ENCODE data around the gene MED15.
A peak's percentile ranks its signal among the peaks of the same experiment; 100 is the strongest.
"Not testable (repeated sequence)": the region's sequence is repeated elsewhere in the genome, so short reads cannot be mapped to it uniquely, and the experiment has no call there.

The MED15 gene

DNA sequence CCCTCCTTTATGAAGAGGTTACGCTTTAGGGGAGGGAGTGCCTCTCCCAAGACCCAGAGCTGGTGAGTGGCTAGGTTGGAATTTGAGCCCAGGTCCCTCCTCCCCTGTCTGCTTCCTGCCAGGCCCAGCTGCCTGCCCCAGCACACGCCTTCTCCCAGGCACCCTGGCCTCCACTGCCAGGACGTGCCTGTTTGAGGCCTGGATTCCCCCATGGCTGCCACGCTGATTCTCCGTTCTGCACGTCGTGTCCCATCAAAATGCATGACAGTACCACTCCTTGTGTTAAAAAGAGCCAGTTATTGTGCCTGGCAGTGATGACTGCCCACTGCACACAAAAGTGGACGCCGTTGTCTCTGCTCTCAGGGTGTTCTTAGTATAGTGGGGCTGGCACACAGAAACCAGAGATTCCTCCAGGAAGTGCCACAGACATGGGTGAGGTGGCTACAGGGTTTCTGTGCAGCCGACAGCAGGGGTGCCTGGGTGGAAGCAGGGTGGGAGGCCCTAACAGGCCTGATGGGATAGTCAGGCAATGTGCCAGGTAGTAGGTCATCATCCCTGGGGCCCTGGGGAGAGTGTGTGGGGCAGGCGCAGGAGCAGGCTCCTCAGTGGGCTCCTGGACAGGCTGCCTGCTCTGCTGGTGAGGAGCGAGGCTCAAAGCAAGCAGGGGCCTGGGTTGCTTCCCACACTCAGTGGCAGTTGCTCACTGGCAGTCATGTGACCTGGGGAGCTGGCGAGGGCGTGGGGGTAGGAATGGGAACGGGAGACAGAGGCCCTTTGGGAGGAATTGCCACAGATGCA, 24.2 kb downstream of the MED15 start:
- DNase-seq (ENCODE audit: low read depth), result peak; percentile 84

DNA sequence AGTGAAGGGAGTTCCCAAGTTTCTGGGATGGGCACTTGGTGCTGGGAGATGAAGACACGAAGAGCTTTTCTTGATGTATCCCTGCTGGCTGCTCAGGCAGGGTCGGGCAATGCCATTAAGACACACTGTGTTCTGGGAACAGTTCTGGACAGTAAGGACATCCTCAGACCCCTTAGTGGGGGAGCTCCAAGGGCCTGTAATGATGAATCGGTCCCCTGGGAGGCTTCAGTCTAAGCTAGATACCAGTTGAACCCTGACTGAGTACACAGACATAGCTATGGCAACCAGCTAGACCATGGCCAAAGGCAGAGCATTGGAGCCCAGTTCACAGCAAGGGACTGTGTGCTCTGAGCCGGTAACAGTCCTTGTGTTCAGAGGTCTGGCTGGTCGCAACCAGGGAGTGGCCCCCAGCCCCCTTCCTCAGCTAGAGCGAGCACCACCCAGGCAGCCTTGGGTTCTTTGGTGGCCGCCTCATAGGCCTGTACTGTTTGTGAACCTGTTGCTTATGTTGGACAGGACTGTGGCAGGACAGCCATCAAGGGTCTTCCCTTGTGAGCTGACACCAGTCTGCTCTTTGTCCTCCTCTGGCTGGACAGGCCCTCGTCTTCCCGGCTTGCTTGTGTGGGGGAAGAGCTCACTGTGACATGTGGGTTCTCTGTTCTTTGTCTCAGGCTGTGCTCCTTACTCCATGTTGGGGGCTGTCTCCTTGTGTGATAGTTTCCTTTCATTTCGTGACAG, 25.0 kb downstream of the MED15 start:
- no peak for DNase-seq (ENCODE audit: low read depth)

DNA sequence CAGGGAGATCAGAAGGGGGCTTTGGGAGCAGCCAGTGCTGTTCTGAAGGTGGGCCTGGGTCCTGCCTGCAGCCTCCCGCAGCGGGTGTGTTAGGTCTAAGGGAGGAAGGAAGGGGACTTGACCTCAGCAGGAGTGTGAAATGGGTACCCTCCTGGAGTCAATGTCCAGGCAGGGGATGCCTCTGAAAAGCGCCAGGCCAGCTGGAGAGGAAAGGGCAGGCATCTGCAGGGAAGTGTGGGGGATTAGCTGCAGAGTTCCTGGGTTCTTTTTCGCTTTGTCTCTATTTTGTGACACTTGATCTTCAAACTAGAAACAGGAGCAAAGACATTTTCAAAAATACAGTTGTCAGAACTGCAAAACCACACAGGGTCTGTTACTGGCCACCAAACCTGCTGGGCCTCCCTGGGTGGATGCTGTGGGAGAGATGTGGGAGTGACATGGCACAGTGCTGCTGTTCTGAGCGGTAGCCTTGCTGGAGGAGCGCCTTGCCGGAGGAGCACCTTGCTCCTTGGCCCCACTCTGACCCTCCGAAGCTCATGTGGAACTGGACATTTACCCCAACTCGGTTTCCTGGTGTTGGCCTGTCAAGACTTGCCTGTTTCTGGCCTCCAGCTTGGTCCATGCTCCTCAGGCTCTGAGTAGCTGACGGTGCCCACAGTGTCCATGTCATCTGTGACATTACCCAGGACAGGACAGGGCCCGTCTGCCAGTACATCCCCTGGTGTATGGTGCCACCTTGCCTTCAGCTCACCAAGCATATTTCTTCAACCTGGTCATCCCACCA, 25.9 kb downstream of the MED15 start:
- DNase-seq (ENCODE audit: low read depth), result no peak

DNA sequence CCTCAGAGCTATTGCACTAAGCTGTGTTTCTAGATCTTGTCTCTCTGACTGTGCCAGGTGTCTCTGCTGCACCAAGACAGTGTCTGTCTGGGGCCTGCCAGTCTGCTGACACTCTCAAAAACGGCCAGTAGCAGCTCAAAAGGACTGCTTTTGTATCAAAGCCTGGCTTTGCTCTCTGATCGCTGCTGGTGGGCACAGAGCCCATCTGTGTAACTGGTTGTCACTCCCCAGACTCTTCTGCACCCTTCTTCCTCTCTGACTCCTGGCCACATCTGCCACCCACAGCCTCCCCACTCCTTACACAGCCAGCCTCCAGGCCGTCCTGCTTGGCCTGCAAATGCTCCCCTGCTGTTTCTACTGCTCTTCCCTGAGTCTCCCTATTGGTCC, 26.5 kb downstream of the MED15 start:
- no peak for DNase-seq (ENCODE audit: low read depth)

DNA sequence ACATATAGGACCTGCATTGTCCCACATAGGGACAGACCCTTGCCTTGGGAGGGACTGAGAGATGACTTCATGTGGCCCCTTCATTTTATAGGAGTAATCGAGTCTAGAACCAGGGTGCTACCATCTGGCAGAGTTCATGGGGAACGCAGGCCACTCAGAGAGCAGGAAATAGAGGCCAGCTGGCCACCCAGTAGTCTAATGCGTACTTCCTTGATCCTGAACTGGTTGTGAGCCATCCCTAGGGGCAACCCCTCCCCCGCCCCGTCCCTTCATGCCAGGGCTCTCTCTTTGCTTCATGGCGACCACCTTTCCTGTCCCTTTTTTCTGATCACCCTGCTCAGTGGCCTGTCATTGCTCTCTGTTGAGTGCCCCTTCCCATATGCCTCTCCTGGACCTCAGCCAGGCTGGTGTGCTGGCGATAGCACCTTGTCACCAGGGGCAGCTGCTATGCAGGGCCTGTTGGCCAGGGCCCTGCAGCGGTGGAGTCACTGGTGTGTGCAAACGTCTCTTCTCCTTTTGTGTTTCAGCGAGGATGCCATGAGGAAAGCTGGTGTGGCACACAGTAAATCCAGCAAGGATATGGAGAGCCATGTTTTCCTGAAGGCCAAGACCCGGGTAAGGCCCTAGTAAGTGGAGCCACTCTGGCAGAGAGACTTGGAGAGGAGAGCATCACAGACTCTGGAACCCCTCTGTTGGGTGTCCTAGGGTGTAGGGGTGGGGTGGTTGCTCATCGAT, 29.3 kb downstream of the MED15 start:
- no peak for DNase-seq (ENCODE audit: low read depth)

DNA sequence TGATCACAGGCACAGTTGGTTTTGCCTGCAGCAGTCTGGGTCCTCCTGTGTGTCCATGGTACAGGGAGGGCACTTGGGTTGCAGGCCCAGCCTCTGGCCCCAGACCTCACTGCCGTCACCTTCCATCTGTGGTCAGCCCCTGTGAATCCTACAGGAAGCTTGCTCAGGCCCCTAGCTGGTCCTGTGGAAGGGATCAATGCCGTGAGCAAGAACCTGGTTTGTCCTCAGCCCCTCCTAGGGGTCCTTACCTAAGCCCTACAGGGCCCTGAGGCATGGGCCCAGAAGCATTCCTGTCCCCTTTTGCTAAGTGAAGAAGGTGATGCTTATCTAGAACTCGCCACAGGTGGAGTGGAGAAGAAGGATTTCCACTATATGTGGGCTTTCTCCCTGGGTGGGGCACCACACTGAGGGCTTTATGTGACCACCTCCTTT, 29.9 kb downstream of the MED15 start:
- DNase-seq (ENCODE audit: low read depth), result no peak

DNA sequence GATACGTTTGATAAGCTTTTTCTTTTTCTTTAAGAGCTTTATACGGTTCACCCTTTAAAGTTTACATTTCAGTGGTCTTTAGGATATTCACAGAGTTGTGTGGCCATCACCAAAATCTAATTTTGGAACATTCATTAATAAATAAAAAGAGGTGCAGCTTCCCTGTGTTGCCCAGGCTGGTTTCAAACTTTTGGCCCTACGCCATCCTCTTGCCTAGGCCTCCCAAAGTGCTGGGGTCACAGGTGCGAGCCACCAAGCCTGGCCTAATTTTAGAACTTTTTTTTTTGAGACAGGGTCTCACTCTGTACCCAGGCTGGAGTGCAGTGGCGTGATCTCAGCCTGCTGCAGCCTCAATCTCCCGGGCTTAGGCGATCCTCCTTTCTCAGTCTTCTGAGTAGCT, 30.6 kb downstream of the MED15 start:
- no peak for DNase-seq (ENCODE audit: low read depth)

DNA sequence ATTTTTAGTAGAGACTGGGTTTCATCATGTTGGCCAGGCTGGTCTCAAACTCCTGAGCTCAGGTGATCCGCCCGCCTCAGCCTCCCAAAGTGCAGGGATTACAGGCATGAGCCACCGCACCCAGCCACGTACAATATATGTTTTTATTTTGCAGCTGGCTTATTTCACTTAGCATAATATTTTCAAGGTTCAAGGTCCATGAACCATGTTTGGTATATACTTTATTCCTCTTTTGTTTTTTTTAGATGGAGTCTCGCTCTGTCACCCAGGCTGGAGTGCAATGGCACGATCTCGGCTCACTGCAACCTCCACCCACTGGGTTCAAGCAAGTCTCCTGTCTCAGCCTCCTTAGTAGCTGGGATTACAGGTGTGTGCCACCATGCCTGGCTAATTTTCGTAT, 31.5 kb downstream of the MED15 start:
- DNase-seq (ENCODE audit: low read depth), result not testable (repeated sequence)

DNA sequence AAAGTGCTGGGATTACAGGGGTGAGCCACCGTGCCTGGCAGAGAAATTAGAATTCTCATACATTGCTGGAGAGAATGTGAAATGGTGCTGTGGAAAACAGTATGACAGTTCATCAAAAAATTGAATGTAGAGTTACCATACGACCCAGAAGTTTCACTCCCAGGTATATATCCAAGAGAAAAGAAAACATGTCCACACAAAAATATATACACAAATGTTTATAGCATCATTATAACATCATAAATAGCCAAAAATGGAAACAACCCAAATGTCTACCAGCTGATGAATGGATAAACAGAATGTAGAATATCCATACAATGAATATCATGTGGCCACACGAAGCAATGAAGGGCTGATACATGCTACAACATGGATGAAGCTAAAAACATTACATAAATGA, 34.6 kb downstream of the MED15 start:
- DNase-seq (ENCODE audit: low read depth), result no peak

DNA sequence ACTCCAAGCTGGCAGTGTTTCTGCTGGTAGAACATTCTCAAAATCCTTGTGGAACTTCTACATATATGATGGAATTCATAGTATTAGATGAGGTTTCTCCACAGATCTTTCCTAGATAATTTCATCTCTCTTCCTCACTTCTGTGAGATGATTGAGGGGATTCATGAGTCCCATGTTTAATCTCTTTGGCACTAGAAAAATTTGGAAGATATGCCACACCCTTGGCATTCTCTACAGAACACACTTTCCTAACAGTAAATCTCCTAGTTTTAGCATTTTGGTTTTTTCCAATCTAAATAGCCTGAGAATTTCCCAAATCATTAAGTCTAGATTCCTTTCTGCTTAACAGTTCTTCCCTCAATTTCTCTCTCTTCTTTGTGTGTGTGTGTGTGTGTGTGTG, 35.3 kb downstream of the MED15 start:
- DNase-seq (ENCODE audit: low read depth), result no peak

DNA sequence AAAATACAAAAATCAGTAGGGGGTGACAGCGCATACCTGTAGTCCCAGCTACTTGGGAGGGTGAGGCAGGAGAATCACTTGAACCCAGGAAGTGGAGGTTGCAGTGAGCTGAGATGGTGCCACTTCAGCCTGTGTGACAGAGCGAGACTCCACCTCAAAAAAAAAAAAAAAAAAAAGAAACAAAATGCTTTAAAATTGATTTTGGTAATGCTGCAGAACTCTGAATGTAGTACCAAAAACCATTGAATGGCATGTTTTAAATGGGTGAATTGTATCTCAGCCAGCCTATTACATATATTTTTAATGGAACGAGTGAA, 37.9 kb downstream of the MED15 start:
- DNase-seq (ENCODE audit: low read depth), result not testable (repeated sequence)

DNA sequence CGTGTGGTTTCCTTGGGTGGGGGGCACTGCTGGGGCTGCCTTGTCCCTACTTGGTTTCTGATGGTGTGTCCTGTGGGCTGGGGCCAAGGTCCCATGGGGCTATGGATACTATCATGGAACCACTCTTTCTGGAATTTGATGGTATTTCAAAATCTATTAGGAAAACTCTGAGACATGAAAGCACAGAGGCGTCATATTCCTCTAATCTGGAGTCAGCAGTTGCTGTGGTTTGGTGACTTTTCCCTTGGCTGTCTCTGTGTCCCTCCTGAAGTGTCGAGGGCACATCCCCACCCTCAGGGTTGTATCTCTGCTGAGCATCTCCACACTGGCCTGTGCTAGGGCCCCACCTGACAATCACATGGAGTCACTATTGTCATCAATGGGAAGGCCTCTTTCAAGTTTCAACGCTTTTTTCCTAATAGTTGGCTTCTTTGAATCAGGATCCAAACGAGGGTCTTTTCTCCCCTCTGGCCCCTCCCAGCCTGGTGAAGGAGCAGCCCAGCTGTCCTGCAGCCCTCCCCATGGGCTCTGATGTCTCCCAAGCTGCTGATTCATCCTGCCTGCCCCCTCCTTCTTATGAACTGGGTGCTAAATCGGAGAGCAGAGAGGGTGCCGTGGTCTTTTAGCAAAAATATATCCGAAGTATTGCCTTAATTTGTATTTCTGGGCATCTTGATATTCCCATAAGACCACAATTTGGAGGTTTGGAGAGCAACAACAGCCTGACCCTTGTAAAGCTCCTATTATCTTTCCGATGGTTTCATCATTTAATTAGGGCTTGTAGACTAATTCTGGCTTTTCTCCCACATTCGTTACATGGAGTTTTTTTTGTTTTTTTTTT, 38.5 kb downstream of the MED15 start:
- DNase-seq (ENCODE audit: low read depth), result no peak

DNA sequence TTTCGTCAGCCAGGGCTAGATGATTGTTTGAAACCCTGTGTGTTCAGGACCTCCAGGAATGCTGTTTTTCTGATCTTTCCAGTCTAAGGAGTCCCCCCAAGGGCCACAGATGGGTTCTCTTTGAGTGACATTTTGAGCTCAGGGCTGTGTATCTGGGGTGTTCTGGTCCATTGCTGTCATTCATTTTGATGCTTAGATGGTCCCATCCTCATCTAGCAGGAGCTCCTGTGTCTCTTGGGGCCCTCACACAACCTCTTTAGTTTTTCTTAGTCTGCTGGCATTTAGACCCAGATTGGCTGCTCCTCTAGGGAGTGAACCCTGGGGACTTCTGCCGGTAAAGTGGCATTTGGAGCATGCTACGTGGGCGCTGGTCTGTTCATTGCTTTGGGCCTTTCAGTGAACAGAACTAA, 39.1 kb downstream of the MED15 start:
- no peak for DNase-seq (ENCODE audit: low read depth)

DNA sequence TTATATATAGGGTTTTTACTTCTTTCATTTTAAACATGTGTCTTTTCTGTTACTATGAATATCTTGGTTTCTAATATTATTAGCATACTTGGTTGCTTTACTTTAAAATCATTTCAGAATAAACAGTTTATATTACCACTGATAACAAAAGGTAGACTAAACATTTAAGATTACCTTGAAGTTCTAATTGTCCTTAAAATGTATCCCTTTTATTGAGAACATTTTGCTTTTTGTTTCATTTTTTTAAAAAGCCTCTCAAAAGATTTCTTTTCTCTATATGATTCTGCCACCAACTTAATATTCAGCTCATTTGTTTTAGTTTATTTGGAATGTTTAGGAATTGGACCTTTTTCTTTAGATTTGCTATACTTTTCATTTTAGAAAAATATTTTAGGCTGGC, 39.6 kb downstream of the MED15 start:
- no peak for DNase-seq (ENCODE audit: low read depth)

DNA sequence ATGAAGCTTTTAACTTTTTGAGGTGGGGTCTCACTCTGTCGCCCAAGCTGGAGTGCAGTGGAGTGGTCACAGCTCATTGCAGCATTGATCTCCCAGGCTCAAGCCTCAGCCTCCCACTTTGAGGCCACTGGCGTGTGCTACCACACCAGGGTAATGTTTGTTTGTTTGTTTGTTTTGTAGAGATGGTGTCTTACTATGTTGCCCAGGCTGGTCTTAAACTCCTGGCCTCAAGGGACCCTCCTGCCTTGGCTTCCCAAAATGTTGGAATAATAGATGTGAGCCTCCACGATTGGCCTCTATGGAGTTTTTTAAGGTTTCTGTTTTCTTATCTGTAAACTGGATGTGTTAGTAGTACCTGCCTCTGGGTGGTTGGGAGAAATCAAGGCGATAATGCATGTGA, 41.4 kb downstream of the MED15 start:
- DNase-seq (ENCODE audit: low read depth), result no peak

DNA sequence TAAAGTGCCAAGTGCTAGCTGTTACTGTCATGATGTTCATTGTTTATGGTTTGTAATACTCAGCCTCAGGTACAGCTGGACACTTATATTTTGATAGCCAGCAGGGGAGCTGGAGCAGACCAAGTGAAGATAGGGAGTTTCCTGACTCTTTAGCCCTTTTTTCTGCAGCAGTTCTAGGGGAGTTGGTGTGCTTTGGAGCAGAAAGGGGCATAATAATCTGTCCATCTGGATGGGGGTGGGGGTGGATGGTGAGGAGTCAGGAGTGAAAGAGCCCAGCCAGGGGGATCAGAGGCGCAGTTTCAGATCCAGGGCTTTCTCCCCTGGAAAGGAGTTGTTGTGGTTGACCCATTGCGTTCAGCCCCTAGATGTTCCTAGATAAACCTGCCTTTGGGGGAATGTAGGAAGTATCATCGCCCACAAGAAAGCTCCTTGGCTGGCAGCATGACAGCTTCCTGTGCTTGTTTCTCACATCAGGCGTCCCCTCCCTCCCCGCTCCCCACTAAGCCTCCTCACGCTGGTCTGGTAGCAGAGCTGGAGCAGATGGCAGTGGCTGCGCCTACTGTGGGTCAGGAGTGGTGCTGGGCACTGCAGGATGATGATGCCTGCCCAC, 41.9 kb downstream of the MED15 start:
- DNase-seq (ENCODE audit: low read depth), result no peak

DNA sequence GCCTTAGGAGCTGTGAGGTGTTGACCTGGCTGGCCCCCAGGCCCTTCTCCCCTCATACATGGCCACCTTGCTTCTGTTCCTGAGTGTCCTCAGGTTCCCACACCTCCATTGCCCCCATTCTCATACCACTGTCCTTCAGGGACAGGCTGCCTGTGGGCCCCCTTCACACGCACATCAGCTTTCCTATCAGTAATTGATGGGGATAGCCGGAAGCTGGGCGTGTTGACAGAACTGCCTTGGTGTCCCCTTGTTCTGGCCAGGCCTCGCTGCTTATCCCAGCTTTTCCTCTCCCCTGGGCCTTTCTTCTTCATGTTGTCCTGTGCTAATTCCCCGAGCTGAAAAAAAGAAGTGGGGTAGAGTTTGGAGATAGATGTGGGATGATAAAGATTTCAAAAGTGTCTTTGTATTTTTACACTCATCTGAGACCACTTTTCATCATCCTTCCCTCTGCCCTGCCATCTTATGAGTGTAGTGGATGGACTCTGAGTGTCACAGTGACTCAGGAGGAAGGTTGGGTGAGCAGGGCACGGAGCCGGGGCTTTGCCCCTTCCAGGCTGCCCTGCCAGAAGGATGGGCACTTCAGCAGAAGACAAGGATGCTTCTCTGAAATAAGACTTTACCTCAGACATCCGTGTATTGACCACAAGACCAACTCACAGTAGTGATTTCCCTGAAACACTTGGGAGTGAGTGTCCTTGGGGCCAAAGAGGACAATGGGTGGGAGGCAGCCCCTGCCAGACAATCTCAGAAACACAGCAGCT, 42.8 kb downstream of the MED15 start:
- DNase-seq (ENCODE audit: low read depth), result no peak

DNA sequence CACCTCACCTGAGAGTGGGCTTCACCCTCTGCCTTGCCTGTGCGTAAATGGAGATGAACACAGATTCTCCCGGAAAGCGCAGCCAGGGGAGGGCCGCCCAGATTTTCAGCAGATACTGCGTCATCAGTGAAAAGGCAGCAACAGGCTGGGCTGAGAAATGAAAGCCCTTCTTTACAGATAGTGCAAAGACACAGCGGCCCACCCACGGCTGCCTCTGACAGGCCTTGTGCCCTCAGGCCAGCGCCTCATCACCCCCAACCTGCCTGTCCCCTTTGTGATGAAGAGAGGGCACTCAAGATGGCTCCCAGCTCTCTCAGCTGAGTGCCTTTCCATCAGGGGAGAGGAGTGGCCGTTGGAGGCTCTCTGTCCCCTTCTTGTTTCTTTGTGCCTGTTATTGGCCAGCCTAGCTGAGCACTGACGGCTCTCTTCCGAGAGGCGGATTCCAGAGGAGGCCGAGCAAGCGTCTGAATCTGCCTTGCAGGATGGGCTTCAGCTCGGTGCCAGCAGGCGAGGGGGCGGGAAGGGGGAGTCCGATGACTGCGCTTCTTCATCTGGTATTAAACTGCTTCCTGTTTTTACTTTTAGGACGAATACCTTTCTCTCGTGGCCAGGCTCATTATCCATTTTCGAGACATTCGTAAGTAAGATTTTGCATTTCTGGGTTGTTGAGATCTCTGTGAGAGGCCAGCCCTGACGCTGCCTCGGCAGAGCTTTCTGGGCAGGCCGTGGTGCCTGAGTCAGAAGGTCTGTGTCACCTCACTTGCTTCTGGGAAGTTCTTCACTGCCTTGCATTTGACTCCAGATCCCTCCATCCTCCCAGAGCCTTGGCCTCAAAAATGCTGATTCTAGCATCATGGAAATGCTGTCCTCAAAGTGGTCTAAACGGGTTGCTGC, 43.7 kb downstream of the MED15 start:
- no peak for DNase-seq (ENCODE audit: low read depth)

DNA sequence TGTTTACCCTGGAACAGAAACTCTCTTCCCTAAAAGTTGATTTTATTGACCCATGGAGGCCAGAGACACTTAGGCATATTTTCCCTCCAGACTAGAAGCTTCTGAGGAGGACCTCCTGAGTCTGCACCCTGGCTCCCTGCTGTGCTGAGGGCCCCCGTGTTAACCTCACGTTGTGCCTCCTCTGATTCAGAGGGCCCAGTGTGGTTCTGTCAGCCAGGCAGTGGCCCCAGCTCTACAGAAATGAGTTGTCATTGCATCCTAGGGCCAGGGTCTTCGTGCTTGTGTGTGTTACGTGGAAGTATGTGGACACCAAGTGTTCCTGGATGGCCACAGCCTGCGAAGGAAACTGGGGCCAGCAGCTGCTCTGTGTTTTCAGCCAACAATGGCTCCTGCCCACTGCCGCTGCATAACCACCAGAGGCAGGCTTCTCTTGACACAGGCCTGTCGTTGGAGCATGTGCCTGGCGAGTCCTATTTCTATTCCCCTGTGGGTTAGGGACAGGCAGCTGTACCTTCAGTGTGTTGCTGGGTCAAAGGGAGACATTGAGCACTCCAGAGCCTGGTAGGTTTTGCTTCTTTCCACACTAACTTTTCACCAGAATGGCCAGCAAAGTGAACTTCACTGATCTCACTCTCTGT, 44.5 kb downstream of the MED15 start:
- DNase-seq (ENCODE audit: low read depth), result no peak

Measured in GM04504 (cell line).